Measurements from ENCODE around the gene NELFB.
"Not testable (repeated sequence)": the region's sequence is repeated elsewhere in the genome, so short reads cannot be mapped to it uniquely, and the experiment has no call there.

NELFB gene

DNA sequence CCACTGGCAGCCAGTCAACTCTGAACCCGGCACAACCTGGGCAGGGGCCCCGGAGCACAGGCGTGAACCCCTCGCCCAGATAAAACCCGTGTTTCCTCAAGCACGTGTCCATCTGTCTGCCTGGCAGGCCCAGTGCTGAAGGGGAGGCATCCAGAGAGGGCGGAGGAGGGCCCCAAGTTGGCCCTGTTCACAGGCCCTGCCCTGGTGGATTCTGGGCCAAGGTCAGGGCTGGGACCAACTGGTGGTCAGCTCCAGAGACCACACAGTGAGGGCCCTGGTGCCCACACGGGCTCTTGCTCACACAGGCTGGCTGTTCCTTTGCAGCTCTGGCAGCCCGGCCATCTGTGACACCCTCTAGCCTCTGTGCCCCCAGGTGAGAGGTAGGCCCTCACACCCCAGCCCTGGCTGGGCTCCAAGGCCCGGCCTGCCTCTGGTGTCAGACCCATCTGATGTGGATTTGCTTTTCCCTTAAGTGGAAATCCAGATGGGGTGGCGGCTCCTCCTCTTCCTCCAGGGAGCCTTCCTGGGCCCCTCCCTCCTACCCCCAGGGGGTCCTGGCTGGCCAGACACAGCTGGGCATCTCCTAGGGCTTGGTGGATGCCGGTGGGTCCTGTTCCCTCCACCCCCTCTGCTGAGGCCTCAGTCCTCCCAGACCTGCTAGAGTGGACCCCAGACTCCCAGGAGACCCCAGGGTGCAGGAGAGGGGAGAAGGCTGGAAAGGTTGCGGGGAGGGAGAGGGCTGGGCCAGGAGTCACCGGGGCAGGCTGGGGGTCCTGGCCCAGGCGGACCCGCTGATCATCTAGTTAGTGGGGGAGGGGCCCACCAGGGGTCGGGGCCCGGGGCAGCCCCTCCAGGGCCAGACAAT is 4.6 kb upstream of the NELFB start:
- DNase-seq, result no peak

DNA sequence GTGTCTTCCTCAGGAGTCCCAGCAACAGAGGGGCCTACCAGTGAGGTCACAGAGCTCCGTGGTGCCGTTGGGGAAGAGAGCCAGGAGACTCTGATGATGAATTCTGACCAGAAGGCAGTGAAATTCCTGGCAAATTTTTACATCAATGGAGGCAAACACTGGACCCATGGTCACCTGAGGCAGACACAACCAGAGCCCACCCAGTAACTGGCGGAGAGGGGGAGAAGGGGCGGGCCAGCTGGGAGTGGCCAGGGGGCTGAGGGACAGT is 4.0 kb upstream of the NELFB start, which contains the start of gene STPG3:
Gene STPG3, plus strand, starts transcription at position 93 of the 268 bp plus-strand sequence. Its CDS starts 1 bp downstream, at position 94.
- no peak for DNase-seq

DNA sequence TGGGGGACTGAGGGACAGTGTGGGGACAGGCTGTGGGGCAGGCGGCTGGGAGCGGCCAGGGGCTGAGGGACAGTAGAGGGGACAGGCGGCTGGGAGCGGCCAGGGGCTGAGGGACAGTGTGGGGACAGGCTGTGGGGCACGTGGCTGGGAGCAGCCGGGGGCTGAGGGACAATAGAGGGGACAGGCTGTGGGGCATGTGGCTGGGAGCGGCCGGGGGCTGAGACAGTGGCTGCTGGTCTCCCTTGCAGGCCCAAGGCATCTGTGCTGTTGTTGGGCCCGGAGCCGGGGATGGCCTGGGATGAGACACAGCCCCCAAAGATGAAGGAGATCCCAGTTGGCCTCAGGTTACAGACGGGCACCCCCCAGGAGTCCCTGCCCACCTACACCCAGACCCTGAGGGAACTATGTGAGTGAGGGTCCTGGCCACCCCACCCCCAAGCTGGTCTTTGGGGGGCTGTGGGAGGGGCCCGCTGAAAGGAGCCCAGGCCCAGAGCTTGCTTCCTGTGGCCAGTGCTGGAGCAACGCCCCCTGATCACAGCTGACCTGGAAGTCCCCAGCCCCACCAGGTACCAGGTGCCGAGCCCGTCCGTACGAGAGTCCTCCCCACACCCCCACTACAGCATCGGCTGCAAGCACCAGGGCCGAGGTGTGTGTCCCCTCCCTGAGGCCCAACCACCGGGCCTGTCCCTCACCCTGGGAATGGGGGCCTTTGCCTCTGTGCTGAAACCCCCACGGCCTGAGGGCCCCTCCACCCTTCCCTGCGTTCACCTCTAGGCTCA is 3.4 kb upstream of the NELFB start:
- no peak for DNase-seq

- DNase-seq, result no peak
These were observed 2.3 kb upstream of the NELFB start for GRCh38 chr9:137252555-137253506.

- DNase-seq, result no peak
These were observed 1.2 kb upstream of the NELFB start for GRCh38 chr9:137253717-137254623.

- no peak for DNase-seq
These were observed 454 bp downstream of the NELFB start for GRCh38 chr9:137255448-137256114.

DNA sequence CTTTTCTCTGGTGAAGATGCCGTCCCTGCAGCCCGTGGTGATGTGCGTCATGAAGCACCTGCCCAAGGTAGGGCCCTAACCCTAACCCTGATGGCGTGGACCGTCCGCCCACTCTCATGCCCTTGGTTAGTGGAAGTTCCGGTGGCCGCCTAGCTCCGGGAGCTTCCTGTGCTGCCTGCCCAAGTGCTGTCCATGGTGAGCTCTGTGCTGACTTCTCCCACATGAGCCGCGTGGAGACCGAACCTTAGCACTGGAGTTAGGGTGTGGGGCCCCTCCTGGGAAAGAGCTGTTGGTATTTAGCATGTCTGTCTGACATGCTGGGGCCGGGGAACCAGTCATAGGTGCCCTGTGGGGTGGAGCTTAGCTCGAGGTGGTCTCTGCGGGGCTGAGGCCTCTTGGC is 1.2 kb downstream of the NELFB start:
- no peak for DNase-seq

DNA sequence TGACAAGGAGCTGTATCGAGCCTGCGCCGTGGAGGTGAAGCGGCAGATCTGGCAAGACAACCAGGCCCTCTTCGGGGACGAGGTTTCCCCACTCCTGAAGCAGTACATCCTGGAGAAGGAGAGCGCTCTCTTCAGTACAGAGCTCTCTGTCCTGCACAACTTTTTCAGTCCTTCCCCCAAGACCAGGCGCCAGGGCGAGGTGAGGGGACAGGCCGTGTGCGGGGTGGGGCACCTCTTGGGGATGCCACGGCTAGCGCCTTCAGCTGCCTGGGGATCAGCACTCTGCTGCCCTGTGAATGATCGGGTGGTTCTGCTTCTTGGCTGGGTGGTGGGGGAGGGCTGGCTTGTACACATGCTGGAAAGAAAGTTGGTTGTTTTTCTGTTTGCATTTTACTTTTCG is 1.7 kb downstream of the NELFB start:
- no peak for DNase-seq

- DNase-seq, result not testable (repeated sequence)
These were observed 7.2 kb downstream of the NELFB start for GRCh38 chr9:137262173-137262908.

- no peak for DNase-seq
These were observed 7.8 kb downstream of the NELFB start for GRCh38 chr9:137262909-137263285.

DNA sequence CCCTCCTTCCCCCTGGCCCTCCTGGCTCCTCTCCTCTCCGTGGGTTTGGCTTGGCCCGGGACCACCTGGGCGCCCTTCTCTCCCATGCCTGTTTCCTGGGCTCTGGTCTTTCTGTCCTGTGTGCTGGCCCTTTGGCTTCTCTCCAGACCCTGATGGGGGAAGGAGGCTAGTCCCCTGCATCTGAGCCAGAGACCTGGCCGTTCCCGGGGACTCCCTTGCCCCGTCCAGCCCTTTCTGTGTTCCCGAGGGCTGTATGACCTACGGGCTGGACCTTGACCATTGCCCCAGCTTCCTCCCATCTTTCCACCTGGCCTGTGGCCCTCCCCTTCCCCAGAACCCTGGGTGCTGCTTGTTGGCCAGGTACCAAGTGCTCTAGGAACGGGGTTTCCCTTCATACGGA is 8.4 kb downstream of the NELFB start:
- DNase-seq, result no peak

DNA sequence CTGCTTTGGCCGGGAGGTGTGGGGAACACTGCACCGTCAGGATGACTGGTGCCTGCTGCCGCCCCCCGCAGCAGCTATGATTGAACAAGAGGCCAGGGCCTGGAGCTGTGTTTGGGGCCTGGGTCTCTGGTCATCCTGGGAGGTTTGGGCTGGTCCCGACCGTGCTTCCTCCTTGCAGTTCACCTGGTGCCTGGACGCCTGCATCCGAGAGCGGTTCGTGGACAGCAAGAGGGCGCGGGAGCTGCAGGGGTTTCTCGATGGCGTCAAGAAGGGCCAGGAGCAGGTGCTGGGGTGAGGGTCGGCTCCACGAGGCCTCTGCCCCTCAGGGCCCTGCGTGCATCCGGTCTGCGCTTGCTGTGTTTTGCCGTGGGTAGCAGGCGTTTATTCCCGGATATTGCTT is 8.9 kb downstream of the NELFB start:
- DNase-seq, result no peak

- no peak for DNase-seq
These were observed 10.5 kb downstream of the NELFB start for GRCh38 chr9:137265496-137266161.

GRCh38 chr9:137266162-137266527 is 11.0 kb downstream of the NELFB start:
- no peak for DNase-seq

- no peak for DNase-seq
These were observed 11.7 kb downstream of the NELFB start for GRCh38 chr9:137266585-137267453.

GRCh38 chr9:137267933-137268355 is 12.8 kb downstream of the NELFB start:
- no peak for DNase-seq

GRCh38 chr9:137268538-137269201 is 13.5 kb downstream of the NELFB start:
- DNase-seq, result no peak

- DNase-seq, result no peak
These were observed 14.2 kb downstream of the NELFB start for GRCh38 chr9:137269231-137269772.
